ENCODE data around the gene GABARAPL2. TPM values are rescaled to one million over a fixed set of nuclear protein-coding genes. Genes with fewer than 3 reads are reported as not detected.

The GABARAPL2 gene
- total RNA-seq, 1 experiment from 2014 or later, result 76.9 TPM

DNA sequence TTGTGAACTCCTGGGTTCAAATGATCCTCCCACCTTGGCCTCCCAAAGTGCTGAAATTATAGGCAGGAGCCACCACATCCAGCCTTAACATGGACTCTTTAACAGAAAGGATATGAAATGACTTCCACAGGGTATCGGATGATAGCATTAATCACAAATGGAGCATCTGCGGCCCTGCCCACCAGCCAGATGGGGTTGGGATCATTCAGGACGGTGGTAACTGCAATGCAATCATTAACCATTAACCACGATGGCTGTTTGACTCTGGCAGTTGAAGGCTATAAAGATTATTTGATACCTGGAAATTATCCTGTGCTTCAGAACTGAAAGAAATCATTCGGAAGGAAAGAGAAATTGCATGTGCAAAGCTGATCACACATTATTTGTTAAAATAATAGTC lies 24.9 kb upstream of the GABARAPL2 start:
- peaks cover 0 to under 1% of the 10 kb centered on the region in 2 experiments; a peak in 1 of 4 replicates for H3K4me1 ChIP-seq (ENCODE audit: control insufficient read depth in 1 of 2, insufficient read depth in 2 of 2, low read length in 2 of 2)
- ATAC-seq (no peak), DNase-seq (ENCODE audit: low read depth, low spot score) (no peak)
- H3K4me3 ChIP-seq (replicated peaks in 1 of 2; ENCODE audit: low read depth in 1 of 2, low read length in 2 of 2), result no peak overlapping the region
- no peak overlapping the region for H3K9ac ChIP-seq (ENCODE audit: low read length)
- no peak overlapping the region for H3K4me2 ChIP-seq (ENCODE audit: low read length)
- POLR2A ChIA-PET, result no interaction called here
- TF ChIP-seq JUND (IDR thresholded peaks at IDR 0.05) (no peak), POLR2AphosphoS5 (IDR thresholded peaks at IDR 0.05; ENCODE audit: low read depth, low read length) (no peak), FOSL1 (IDR thresholded peaks at IDR 0.05; ENCODE audit: low read depth) (no peak), TCF7L2 (IDR thresholded peaks at IDR 0.05; ENCODE audit: borderline replicate concordance, extremely low read depth, insufficient read depth, insufficient read length) (no peak), YY1 (IDR thresholded peaks at IDR 0.05; ENCODE audit: extremely low read depth, insufficient replicate concordance, low read depth, low read length) (no peak), SRF (IDR thresholded peaks at IDR 0.05; ENCODE audit: low read depth) (no peak), ZNF274 (IDR thresholded peaks at IDR 0.05; ENCODE audit: low read depth, low read length) (no peak), SP1 (IDR thresholded peaks at IDR 0.05; ENCODE audit: low read depth) (no peak), EZH2phosphoT487 (IDR thresholded peaks at IDR 0.05; ENCODE audit: borderline replicate concordance) (no peak), CBX3 (IDR thresholded peaks at IDR 0.05; ENCODE audit: low read depth) (no peak), ZFX (IDR thresholded peaks at IDR 0.05) (no peak), POLR2A (IDR thresholded peaks at IDR 0.05; ENCODE audit: borderline replicate concordance, extremely low read depth, insufficient read depth, insufficient read length) (no peak), ELF1 (IDR thresholded peaks at IDR 0.05; ENCODE audit: borderline replicate concordance, low read depth) (no peak), RAD21 (IDR thresholded peaks at IDR 0.05; ENCODE audit: low read depth) (no peak)
- TF ChIP-seq, protein P1, sequence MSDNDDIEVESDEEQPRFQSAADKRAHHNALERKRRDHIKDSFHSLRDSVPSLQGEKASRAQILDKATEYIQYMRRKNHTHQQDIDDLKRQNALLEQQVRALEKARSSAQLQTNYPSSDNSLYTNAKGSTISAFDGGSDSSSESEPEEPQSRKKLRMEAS (IDR thresholded peaks at IDR 0.05), result no peak
- TF ChIP-seq, protein P2, sequence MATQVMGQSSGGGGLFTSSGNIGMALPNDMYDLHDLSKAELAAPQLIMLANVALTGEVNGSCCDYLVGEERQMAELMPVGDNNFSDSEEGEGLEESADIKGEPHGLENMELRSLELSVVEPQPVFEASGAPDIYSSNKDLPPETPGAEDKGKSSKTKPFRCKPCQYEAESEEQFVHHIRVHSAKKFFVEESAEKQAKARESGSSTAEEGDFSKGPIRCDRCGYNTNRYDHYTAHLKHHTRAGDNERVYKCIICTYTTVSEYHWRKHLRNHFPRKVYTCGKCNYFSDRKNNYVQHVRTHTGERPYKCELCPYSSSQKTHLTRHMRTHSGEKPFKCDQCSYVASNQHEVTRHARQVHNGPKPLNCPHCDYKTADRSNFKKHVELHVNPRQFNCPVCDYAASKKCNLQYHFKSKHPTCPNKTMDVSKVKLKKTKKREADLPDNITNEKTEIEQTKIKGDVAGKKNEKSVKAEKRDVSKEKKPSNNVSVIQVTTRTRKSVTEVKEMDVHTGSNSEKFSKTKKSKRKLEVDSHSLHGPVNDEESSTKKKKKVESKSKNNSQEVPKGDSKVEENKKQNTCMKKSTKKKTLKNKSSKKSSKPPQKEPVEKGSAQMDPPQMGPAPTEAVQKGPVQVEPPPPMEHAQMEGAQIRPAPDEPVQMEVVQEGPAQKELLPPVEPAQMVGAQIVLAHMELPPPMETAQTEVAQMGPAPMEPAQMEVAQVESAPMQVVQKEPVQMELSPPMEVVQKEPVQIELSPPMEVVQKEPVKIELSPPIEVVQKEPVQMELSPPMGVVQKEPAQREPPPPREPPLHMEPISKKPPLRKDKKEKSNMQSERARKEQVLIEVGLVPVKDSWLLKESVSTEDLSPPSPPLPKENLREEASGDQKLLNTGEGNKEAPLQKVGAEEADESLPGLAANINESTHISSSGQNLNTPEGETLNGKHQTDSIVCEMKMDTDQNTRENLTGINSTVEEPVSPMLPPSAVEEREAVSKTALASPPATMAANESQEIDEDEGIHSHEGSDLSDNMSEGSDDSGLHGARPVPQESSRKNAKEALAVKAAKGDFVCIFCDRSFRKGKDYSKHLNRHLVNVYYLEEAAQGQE (IDR thresholded peaks at IDR 0.05; ENCODE audit: low read depth), result no peak
- TF ChIP-seq, protein P3, sequence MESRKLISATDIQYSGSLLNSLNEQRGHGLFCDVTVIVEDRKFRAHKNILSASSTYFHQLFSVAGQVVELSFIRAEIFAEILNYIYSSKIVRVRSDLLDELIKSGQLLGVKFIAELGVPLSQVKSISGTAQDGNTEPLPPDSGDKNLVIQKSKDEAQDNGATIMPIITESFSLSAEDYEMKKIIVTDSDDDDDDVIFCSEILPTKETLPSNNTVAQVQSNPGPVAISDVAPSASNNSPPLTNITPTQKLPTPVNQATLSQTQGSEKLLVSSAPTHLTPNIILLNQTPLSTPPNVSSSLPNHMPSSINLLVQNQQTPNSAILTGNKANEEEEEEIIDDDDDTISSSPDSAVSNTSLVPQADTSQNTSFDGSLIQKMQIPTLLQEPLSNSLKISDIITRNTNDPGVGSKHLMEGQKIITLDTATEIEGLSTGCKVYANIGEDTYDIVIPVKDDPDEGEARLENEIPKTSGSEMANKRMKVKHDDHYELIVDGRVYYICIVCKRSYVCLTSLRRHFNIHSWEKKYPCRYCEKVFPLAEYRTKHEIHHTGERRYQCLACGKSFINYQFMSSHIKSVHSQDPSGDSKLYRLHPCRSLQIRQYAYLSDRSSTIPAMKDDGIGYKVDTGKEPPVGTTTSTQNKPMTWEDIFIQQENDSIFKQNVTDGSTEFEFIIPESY (IDR thresholded peaks at IDR 0.05; ENCODE audit: extremely low read depth, insufficient replicate concordance, low read length), result no peak
- TF ChIP-seq, protein P4, sequence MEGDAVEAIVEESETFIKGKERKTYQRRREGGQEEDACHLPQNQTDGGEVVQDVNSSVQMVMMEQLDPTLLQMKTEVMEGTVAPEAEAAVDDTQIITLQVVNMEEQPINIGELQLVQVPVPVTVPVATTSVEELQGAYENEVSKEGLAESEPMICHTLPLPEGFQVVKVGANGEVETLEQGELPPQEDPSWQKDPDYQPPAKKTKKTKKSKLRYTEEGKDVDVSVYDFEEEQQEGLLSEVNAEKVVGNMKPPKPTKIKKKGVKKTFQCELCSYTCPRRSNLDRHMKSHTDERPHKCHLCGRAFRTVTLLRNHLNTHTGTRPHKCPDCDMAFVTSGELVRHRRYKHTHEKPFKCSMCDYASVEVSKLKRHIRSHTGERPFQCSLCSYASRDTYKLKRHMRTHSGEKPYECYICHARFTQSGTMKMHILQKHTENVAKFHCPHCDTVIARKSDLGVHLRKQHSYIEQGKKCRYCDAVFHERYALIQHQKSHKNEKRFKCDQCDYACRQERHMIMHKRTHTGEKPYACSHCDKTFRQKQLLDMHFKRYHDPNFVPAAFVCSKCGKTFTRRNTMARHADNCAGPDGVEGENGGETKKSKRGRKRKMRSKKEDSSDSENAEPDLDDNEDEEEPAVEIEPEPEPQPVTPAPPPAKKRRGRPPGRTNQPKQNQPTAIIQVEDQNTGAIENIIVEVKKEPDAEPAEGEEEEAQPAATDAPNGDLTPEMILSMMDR (IDR thresholded peaks at IDR 0.05 in 2 of 3, conservative IDR thresholded peaks at IDR 0.05 in 1 of 3; ENCODE audit: borderline replicate concordance in 1 of 3, insufficient read depth in 1 of 3, low read depth in 2 of 3, low read length in 2 of 3), result no peak
- TF ChIP-seq, protein P5, sequence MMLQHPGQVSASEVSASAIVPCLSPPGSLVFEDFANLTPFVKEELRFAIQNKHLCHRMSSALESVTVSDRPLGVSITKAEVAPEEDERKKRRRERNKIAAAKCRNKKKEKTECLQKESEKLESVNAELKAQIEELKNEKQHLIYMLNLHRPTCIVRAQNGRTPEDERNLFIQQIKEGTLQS (IDR thresholded peaks at IDR 0.05), result no peak
- CTCF ChIA-PET, result interaction anchor here (0.9 to 1.4 kb wide), 2 partner anchors 9 to 24 kb away, joined by 4 read pairs; no protein-coding TSS in a partner anchor
- no peaks in the 10 kb centered on the region for H3K9me2 ChIP-seq (ENCODE audit: insufficient read depth)
- BruUV-seq (replicated peaks), result no TSS peak
- H3K36me3 ChIP-seq (ENCODE audit: control insufficient read depth in 1 of 2, insufficient read depth in 2 of 2, low read length in 2 of 2), result no peaks in the 10 kb centered on the region; a peak in 1 of 4 replicates
- H3K27me3 ChIP-seq (ENCODE audit: insufficient read depth, low read length), result no peaks in the 10 kb centered on the region
- RAD21 ChIA-PET (ENCODE audit: low non-redundant PET in 1 of 2, low total read pairs in 2 of 2, uncharacterized antibody in 2 of 2, unreplicated experiment in 2 of 2), result no interaction called here
- H3K9me3 ChIP-seq (ENCODE audit: control insufficient read depth in 1 of 2, insufficient read depth in 1 of 2, low read depth in 1 of 2, low read length in 2 of 2), result no peaks in the 10 kb centered on the region
- H4K20me1 ChIP-seq (ENCODE audit: insufficient read depth), result no peaks in the 10 kb centered on the region
- H3K79me2 ChIP-seq (ENCODE audit: insufficient read depth, low read length), result no peaks in the 10 kb centered on the region
- no peak overlapping the region for H2AFZ ChIP-seq (ENCODE audit: low read depth, low read length, poor library complexity, severe bottlenecking)
- no peak overlapping the region for H3K27ac ChIP-seq (ENCODE audit: low read depth, low read length)
- intact Hi-C loops (cut with micrococcal nuclease), result no loop called here

Data from HCT116 (cell line).